ENCODE data around the gene C10orf53. TPM values are rescaled to one million over a fixed set of nuclear protein-coding genes. Genes with fewer than 3 reads are reported as not detected.

The C10orf53 gene
- total RNA-seq, 1 donor from 2014 or later = not detected

- H3K4me3 ChIP-seq (ENCODE audit: low read depth, low read length) = no peak overlapping the region
- FAIRE-seq = peak; percentile 100
- H3K27me3 ChIP-seq (ENCODE audit: control insufficient read depth, insufficient read depth, low read length) = no peaks in the 10 kb centered on the region
- no peaks in the 10 kb centered on the region for H3K36me3 ChIP-seq (ENCODE audit: control insufficient read depth, insufficient read depth, low read length)
- no peak for DNase-seq (ENCODE audit: low read depth)
- no peak for TF ChIP-seq CTCF (IDR thresholded peaks at IDR 0.05; ENCODE audit: insufficient read depth, low read length, severe bottlenecking)
These were observed 61.9 kb downstream of the C10orf53 start for GRCh38 chr10:49741108-49741995.

GRCh38 chr10:49742683-49743463 lies 63.4 kb downstream of the C10orf53 start:
- Histone ChIP-seq H3K4me3 (ENCODE audit: low read depth, low read length) (no peak overlapping the region), H3K36me3 (ENCODE audit: control insufficient read depth, insufficient read depth, low read length) (no peaks in the 10 kb centered on the region), H3K27me3 (ENCODE audit: control insufficient read depth, insufficient read depth, low read length) (no peaks in the 10 kb centered on the region)
- DNase-seq (ENCODE audit: low read depth) (no peak), FAIRE-seq (no peak)
- TF ChIP-seq CTCF (IDR thresholded peaks at IDR 0.05; ENCODE audit: insufficient read depth, low read length, severe bottlenecking) = no peak

GRCh38 chr10:49743464-49744075 lies 64.1 kb downstream of the C10orf53 start:
- no peak for TF ChIP-seq CTCF (IDR thresholded peaks at IDR 0.05; ENCODE audit: insufficient read depth, low read length, severe bottlenecking)
- DNase-seq (ENCODE audit: low read depth) = no peak
- H3K27me3 ChIP-seq (ENCODE audit: control insufficient read depth, insufficient read depth, low read length) = no peaks in the 10 kb centered on the region
- H3K4me3 ChIP-seq (ENCODE audit: low read depth, low read length) = no peak overlapping the region
- H3K36me3 ChIP-seq (ENCODE audit: control insufficient read depth, insufficient read depth, low read length) = no peaks in the 10 kb centered on the region
- no peak for FAIRE-seq

- no peak for DNase-seq (ENCODE audit: low read depth)
- Histone ChIP-seq H3K36me3 (ENCODE audit: control insufficient read depth, insufficient read depth, low read length) (no peaks in the 10 kb centered on the region), H3K27me3 (ENCODE audit: control insufficient read depth, insufficient read depth, low read length) (no peaks in the 10 kb centered on the region), H3K4me3 (ENCODE audit: low read depth, low read length) (no peak overlapping the region)
- FAIRE-seq = no peak
- no peak for TF ChIP-seq CTCF (IDR thresholded peaks at IDR 0.05; ENCODE audit: insufficient read depth, low read length, severe bottlenecking)
These were observed 64.7 kb downstream of the C10orf53 start for GRCh38 chr10:49744091-49744685.

- no peaks in the 10 kb centered on the region for H3K36me3 ChIP-seq (ENCODE audit: control insufficient read depth, insufficient read depth, low read length)
- DNase-seq (ENCODE audit: low read depth) (no peak), FAIRE-seq (no peak)
- no peaks in the 10 kb centered on the region for H3K27me3 ChIP-seq (ENCODE audit: control insufficient read depth, insufficient read depth, low read length)
- TF ChIP-seq CTCF (IDR thresholded peaks at IDR 0.05; ENCODE audit: insufficient read depth, low read length, severe bottlenecking) = no peak
- H3K4me3 ChIP-seq (ENCODE audit: low read depth, low read length) = no peak overlapping the region
These were observed 65.6 kb downstream of the C10orf53 start for GRCh38 chr10:49744924-49745605.

All from bronchial epithelial cell (primary cell).